NCI-H2107 treated with DMSO at 0.1 percent for 48 hours (cell line): ENCODE data around the gene GRID1.
"Not testable (repeated sequence)": the region's sequence is repeated elsewhere in the genome, so short reads cannot be mapped to it uniquely, and the experiment has no call there.

Experiments used
- DNase-seq: peaks from one replicate; lab custom pipeline; 2025; ENCODE audit not compliant: unreplicated experiment; lab: John Stamatoyannopoulos, UW

Gene GRID1

DNA sequence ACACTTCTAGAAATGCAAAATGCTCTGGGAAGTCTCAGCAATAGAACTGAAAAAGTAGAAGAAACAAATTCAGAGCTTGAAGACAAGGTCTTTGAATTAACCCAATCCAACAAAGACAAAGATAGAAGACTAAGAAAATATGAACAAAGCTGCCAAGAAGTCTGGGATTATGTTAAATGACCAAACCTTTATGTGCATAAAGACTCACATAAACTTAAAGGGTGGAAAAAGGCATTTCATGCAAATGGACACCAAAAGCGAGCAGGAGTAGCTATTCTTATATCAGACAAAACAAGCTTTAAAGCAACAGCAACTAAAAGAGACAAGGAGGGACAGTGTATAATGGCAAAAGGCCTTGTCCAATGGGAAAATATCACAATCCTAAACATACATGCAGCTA lies 274.3 kb downstream of the GRID1 start:
- DNase-seq = not testable (repeated sequence)

DNA sequence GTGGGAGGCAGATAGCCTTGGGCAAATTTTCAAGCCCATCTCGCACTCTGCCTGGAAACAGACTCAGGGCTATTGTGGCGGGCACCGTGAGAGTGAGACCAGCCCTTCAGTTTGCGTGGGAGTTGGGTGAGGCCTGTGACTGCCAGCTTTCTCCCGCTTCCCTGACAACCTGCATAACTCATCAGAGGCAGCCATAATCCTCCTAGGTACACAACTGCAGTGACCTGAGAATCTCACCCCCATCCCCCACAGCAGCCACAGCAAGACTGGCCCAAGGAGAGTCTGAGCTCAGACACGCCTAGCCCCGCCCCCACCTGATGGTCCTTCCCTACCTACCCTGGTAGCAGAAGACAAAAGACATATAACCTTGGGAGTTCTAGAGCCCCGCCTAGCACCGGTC lies 275.4 kb downstream of the GRID1 start:
- DNase-seq = no peak

DNA sequence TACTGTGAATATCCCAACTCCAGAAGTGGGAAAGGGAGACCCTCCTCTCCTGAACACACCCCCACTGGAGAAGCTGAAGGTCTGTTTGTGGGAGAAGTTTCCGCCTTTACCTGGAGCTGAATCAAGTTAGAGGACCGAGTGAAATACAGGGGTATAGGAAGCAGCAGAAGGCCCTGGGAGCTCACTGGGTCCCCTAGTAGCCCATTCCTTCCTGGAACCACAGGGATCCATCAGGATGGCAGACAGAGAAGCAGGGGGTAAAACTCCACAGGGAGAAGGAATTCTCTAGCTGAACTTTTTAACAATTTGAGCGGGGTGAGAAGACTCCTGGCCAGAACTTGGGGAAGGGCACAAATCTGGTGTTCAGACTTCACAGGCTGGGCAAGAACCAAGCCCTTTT lies 275.8 kb downstream of the GRID1 start:
- no peak for DNase-seq

- no peak for DNase-seq
Measured at GRCh38 chr10:86087716-86088115, 278.9 kb downstream of the GRID1 start.

DNA sequence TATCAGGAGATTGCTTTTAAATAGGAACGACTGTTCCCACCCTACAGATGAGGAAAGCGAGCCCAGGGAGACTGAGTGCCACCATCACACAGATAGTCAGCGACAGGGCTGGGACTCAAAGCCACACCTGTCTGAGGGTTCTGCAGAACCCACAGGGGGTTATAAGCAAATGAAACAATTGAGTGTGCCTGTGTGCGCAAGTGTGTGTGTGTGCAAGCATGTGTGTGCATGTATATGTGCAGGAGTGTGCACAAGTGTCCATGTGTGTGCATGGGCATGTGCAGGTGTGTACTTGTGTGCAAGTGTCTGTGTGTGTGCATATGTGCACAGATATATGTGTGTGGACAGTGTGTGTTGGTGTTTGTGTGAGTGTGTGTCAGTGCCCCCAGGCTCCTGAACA lies 280.2 kb downstream of the GRID1 start:
- no peak for DNase-seq

DNA sequence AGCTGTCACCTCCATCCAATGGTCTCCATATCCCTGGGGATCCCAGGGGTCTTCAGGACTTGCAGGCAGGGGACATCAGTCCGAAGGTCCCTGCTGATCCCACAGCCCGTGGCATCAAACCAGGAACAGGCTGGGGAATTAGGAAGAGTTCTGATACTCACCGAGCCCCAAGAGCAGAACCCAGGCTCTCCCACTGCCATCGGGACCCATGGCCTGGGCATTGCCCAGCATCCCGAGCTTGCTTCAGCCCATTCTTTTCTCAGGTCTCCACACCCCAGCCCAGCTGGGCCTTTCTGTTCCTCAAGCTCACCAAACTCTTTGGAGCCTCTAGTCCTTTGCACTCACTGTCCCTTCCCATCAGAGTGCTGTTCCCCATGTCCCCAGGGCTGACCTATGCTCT lies 280.9 kb downstream of the GRID1 start:
- no peak for DNase-seq

GRCh38 chr10:86085136-86085535 lies 281.5 kb downstream of the GRID1 start:
- no peak for DNase-seq

DNA sequence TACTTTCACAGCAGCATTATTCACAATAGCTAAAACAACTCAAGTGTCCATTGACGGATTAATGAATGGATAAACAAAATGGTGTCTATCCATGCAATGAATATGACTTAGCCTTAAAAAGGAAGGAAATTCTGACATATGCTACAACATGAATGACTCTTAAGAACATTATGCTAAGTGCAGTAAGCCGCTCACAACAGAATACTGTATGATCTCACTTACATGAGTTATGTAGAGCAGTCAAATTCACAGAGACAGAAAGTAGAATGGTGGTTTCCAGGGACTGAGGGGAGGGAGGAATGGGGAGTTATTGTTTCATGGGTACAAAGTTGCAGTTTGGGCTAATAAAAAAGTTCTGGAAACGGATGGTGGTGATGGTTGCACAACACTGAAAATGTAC lies 282.0 kb downstream of the GRID1 start:
- no peak for DNase-seq

- no peak for DNase-seq
Measured at GRCh38 chr10:86083664-86084175, 282.9 kb downstream of the GRID1 start.

GRCh38 chr10:86083206-86083605 lies 283.4 kb downstream of the GRID1 start:
- no peak for DNase-seq

DNA sequence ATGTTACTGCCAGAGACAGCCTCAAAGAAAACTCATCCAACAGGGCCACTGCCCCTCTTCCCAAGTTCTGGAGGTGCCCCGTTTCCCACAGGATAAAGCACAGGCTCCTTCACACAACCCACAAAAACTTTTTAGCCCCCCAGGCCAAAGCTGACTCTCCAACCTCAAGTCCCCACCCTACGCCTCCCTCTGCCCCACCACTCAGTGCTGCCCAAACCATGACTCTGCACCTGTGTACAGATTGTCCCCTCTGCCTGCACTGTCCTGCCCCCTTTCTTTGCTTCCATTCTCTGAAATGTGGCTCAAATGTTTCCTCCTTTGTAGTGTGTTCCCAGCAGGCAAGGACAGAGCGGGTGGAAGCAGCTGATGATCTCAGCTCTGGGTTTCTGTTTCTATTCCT lies 284.0 kb downstream of the GRID1 start:
- DNase-seq = no peak

DNA sequence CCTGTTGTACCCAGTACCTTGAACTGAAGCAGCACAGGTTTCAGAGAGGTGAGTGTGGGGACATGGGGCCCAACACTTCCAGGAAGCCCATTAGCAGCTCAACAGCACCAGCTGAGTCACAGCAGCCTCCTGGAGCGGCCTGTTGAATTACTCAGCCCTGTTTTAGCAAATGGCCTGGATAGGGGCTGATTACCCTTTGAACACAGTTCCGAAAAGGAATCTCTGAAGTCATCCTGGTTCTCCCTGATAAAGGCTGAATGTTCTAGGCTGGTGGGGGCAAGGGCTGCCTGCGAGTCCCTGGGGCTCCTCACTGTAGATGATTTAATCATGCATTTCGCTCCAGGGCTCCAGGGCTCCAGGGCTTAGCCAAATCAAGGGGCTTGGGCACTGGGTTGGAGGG lies 287.5 kb downstream of the GRID1 start:
- no peak for DNase-seq

DNA sequence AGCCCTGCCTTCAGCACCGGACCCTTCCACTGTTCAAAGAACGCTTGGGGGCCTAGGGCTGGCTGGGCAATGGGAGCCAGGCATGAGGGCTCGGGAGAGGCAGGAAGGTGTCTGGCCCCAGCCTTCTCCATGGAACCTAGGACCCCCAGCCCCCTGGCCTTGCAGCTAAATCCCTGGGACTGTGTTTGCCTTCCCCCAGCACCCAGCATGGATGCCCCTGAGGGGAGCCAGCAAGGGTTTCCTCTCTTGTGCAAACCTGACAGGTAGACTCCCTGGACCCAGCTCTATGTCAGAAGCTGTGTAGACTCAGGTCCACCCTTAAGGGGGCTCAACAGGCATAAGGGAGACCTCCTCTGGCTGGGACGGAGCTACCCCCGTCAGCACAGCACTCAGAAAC lies 288.0 kb downstream of the GRID1 start:
- DNase-seq = no peak

DNA sequence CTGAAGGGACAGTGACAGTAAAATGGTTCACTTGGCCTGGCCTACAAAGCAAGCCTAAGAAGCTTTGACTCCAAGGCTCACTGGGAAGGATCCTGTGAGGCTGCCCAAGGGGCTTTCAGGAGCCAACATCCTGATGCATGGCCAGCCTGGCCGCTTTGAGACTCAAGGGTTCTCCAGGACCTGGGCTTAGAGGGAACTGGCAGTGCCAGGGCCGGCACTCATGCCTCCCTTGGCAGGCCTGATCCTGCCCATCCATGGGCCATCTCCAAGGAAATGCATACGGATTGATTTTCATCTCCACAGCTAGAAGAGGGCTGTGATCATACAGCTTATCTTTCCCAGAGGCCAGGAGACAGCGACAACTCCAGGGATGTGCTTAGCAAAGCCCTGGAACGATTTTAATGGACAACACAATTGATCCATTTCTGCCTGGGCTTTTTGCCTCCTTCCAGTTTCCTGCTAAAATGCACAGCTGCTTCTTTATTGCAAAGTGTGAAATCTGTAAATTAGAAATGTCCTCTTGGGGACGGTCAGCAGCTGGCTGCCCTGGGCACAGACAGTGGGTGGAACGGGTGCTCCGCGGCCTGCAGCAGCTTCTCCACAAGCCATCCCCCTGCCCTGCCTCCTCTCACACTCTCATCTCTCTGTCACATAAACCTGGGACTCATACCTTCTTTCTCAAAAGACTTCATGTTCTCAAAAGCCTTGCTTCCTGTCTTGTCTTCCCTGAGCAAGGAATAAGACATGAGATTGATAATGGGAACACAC lies 288.5 kb downstream of the GRID1 start:
- DNase-seq = no peak

GRCh38 chr10:86077271-86077670 lies 289.3 kb downstream of the GRID1 start:
- no peak for DNase-seq

- not testable (repeated sequence) for DNase-seq
Measured at GRCh38 chr10:86076497-86076896, 290.1 kb downstream of the GRID1 start.

DNA sequence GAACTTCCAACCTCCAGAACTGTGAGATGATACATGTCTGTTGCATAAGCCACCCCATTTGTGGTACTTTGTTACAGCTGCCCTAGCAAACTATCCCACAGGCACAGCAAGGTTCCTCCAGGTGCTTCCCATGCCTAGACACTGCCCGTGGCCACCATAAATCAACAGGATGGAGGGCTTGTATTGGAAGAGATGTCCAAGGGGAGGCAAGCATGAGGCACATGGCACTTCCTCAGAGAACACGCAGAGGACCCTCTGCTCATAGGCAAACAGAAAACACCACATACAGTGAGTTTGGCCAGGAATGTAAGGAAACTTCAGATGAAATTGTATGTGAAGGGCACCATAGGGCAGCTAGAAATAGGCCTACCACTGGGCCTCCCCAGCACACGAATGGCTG lies 291.1 kb downstream of the GRID1 start:
- DNase-seq = no peak

DNA sequence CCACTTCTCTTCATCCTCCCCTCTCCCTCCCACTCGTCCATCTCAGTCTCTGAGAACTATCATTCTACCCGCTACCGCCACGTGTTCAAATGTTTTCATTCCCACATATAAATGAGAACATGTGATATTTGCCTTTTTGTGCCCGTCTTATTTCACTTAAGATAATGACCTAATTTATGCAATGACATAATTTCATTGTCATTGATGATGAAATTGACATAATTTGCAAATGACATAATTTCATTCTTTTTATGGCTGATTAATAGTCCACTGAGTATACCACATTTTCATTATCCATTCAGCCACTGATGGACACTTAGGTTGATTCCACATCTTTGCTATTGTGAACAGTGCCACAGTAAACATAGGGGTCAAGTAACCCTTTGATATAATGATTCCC lies 292.3 kb downstream of the GRID1 start:
- no peak for DNase-seq

- DNase-seq = no peak
Measured at GRCh38 chr10:86073199-86073977, 293.2 kb downstream of the GRID1 start.

GRCh38 chr10:86072413-86072812 lies 294.2 kb downstream of the GRID1 start:
- DNase-seq = no peak

DNA sequence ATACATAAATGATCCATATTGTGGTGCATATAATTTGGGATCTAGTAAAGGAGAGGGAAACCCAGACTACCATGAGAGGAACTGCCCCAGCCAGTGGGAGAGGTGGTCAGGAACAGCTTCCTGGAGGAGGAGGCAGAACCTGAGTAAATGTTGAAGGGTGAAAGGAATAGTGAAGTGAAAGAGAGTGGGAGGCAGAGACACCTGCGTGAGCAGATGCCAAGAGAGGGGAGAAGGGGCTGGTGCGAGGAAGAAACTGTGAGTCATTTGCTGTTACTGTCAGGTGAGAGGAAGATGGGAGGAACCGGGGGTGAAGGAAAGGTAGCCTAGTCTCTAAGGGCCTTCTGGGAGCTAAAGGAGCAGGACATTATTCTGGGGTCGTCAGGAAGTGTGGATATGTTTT lies 294.8 kb downstream of the GRID1 start:
- no peak for DNase-seq

- no peak for DNase-seq
Measured at GRCh38 chr10:86071145-86071544, 295.4 kb downstream of the GRID1 start.
